Thymus (tissue), 14 donors: ENCODE measurements around the gene PDIA5. TPM values are rescaled to one million over a fixed set of nuclear protein-coding genes. Genes with fewer than 3 reads are reported as not detected.

ENCODE experiments used
- DNase-seq, 9 donors: peaks; one replicate each; pipeline ENCODE4 v3.0.0-alpha.2; 2013; ENCODE audit warnings: low spot score in 9 of 9, low read depth in 6 of 9, missing footprints in 1 of 9
- H3K27ac ChIP-seq, 2 donors: one replicate each; pipeline ENCODE4 v1.5.1; 2013; ENCODE audit warnings: control low read depth in 1 of 2, low read depth in 1 of 2, low read length in 1 of 2, mild to moderate bottlenecking in 1 of 2, moderate library complexity in 1 of 2
- H3K27me3 ChIP-seq, 2 donors: one replicate each; pipeline ENCODE4 v1.5.1; 2013; ENCODE audit warnings: low read length in 1 of 2; ENCODE audit not compliant: control insufficient read depth in 2 of 2, insufficient read depth in 1 of 2
- H3K36me3 ChIP-seq, 2 donors: one replicate each; pipeline ENCODE4 v1.5.1; 2013; ENCODE audit warnings: low read length in 1 of 2, mild to moderate bottlenecking in 1 of 2, moderate library complexity in 1 of 2; ENCODE audit not compliant: control insufficient read depth in 2 of 2, insufficient read depth in 2 of 2
- H3K4me1 ChIP-seq, 2 donors: one replicate each; pipeline ENCODE4 v1.5.1; 2013; ENCODE audit warnings: low read length in 2 of 2; ENCODE audit not compliant: control insufficient read depth in 2 of 2, insufficient read depth in 2 of 2
- H3K4me3 ChIP-seq, 2 donors: one replicate each; pipeline ENCODE4 v1.5.1; 2013; ENCODE audit warnings: low read length in 2 of 2, control low read depth in 1 of 2, mild to moderate bottlenecking in 1 of 2
- H3K9me3 ChIP-seq, 2 donors: one replicate each; pipeline ENCODE4 v1.5.1; 2013; ENCODE audit warnings: low read length in 1 of 2, mild to moderate bottlenecking in 1 of 2; ENCODE audit not compliant: control insufficient read depth in 2 of 2, insufficient read depth in 1 of 2
- WGBS: extraction: QIAGEN DNeasy Blood & Tissue Kit; methylation state at CpG from one replicate; pipeline ENCODE4 v1.1.7; 2013; 5-methylcytosine and 5-hydroxymethylcytosine counted together
- long read RNA-seq, 10 donors: transcript quantifications; one replicate each; lab custom pipeline, GENCODE V29; 2026
- polyA plus RNA-seq: library from polyadenylated mRNA; stranded (reverse); fragments of 200-250 nt; gene quantifications from one replicate; pipeline ENCODE4 v1.2.3, GENCODE V29; 2013
- total RNA-seq: library from RNA; stranded (reverse); fragments of 120-200 nt; gene quantifications from one replicate; pipeline ENCODE4 v1.2.4, GENCODE V29; 2013
- donor health status: healthy.

PDIA5 gene
- total RNA-seq (7.7 TPM), polyA plus RNA-seq (6.1 TPM)
- long read RNA-seq, donor 1: 0 reads
- long read RNA-seq, donor 2, transcript PDIA5-201 (17 exons, 1,799 nt): major isoform, 5 of 5 reads
- long read RNA-seq, donor 2, partial matches to known transcripts: 0 of 5 reads
- long read RNA-seq, donor 2, other reads (novel, unspliced or antisense): 0 of 5 reads
- long read RNA-seq, donor 3, partial matches to known transcripts: 0 of 4 reads
- long read RNA-seq, donor 3, other reads (novel, unspliced or antisense): 0 of 4 reads
- long read RNA-seq, donor 4, partial matches to known transcripts: 0 of 1 reads
- long read RNA-seq, donor 4, other reads (novel, unspliced or antisense): 0 of 1 reads
- long read RNA-seq, donor 5, partial matches to known transcripts: 0 of 2 reads
- long read RNA-seq, donor 5, other reads (novel, unspliced or antisense): 0 of 2 reads
- long read RNA-seq, donor 6, partial matches to known transcripts: 0 of 3 reads
- long read RNA-seq, donor 6, other reads (novel, unspliced or antisense): 0 of 3 reads
- long read RNA-seq, donor 7: 0 reads
- long read RNA-seq, donor 8, partial matches to known transcripts: 0 of 2 reads
- long read RNA-seq, donor 8, other reads (novel, unspliced or antisense): 0 of 2 reads
- long read RNA-seq, donor 9, partial matches to known transcripts: 0 of 2 reads
- long read RNA-seq, donor 9, other reads (novel, unspliced or antisense): 0 of 2 reads
- long read RNA-seq, donor 10, partial matches to known transcripts: 0 of 1 reads
- long read RNA-seq, donor 10, other reads (novel, unspliced or antisense): 0 of 1 reads

GRCh38 chr3:123066896-123067688 lies at the start of gene PDIA5:
TSS of gene PDIA5 (plus strand) at chr3:123067025. CDS start at chr3:123067165, 140 bp downstream.
- DNase-seq: peak; percentile 17 to 73 (median 42)
- Histone ChIP-seq H3K27me3 (no peaks in the 10 kb centered on the region), H3K36me3 (no peaks in the 10 kb centered on the region), H3K9me3 (no peaks in the 10 kb centered on the region), H3K27ac (no peak within 1 kb of the TSS), H3K4me1 (peaks cover 5 to 16% of the 10 kb centered on the region in 2 donors), H3K4me3 (peak within 1 kb of the TSS; percentile 60 to 76)
- under 1% methylated on average over 72 of the region's 72 CpGs for WGBS

GRCh38 chr3:123018683-123019082 lies 48.1 kb upstream of the PDIA5 start:
- no peaks in the 10 kb centered on the region for H3K4me1 ChIP-seq
- WGBS: 93% methylated on average over 1 of the region's 1 CpG
- no peaks in the 10 kb centered on the region for H3K36me3 ChIP-seq
- no peaks in the 10 kb centered on the region for H3K9me3 ChIP-seq
- H3K27me3 ChIP-seq: peaks cover 5 to 39% of the 10 kb centered on the region in 2 donors
- no peak for DNase-seq
- H3K4me3 ChIP-seq: no peak overlapping the region
- no peak overlapping the region for H3K27ac ChIP-seq

GRCh38 chr3:123019161-123019560 lies 47.7 kb upstream of the PDIA5 start:
- no peaks in the 10 kb centered on the region for H3K9me3 ChIP-seq
- H3K4me1 ChIP-seq: no peaks in the 10 kb centered on the region
- no peak for DNase-seq
- H3K4me3 ChIP-seq: no peak overlapping the region
- H3K27ac ChIP-seq: no peak overlapping the region
- H3K36me3 ChIP-seq: no peaks in the 10 kb centered on the region
- peaks cover 8 to 44% of the 10 kb centered on the region in 2 donors for H3K27me3 ChIP-seq
- WGBS: 94% methylated on average over 3 of the region's 3 CpGs

- 94% methylated on average over 5 of the region's 5 CpGs for WGBS
- H3K9me3 ChIP-seq: no peaks in the 10 kb centered on the region
- peaks cover 12 to 48% of the 10 kb centered on the region in 2 donors for H3K27me3 ChIP-seq
- no peak for DNase-seq
- no peaks in the 10 kb centered on the region for H3K36me3 ChIP-seq
- H3K4me1 ChIP-seq: no peaks in the 10 kb centered on the region
- H3K4me3 ChIP-seq: no peak overlapping the region
- H3K27ac ChIP-seq: no peak overlapping the region
Observed at GRCh38 chr3:123019591-123019990, 47.2 kb upstream of the PDIA5 start.

GRCh38 chr3:123020709-123021108 lies 46.1 kb upstream of the PDIA5 start:
- Histone ChIP-seq H3K27ac (no peak overlapping the region), H3K36me3 (no peaks in the 10 kb centered on the region), H3K4me3 (no peak overlapping the region), H3K9me3 (no peaks in the 10 kb centered on the region), H3K4me1 (no peaks in the 10 kb centered on the region), H3K27me3 (peaks cover 23 to 59% of the 10 kb centered on the region in 2 donors)
- no peak for DNase-seq
- WGBS: 81% methylated on average over 3 of the region's 3 CpGs

GRCh38 chr3:123021388-123021787 lies 45.4 kb upstream of the PDIA5 start:
- H3K4me1 ChIP-seq: peaks cover under 1% of the 10 kb centered on the region in 2 donors
- peaks cover 27 to 66% of the 10 kb centered on the region in 2 donors for H3K27me3 ChIP-seq
- 94% methylated on average over 7 of the region's 7 CpGs for WGBS
- no peak for DNase-seq
- H3K27ac ChIP-seq: no peak overlapping the region
- no peak overlapping the region for H3K4me3 ChIP-seq
- H3K36me3 ChIP-seq: no peaks in the 10 kb centered on the region
- H3K9me3 ChIP-seq: no peaks in the 10 kb centered on the region

GRCh38 chr3:123021996-123022510 lies 44.8 kb upstream of the PDIA5 start:
- 91% methylated on average over 7 of the region's 7 CpGs for WGBS
- Histone ChIP-seq H3K36me3 (no peaks in the 10 kb centered on the region), H3K4me1 (peaks cover 5 to 7% of the 10 kb centered on the region in 2 donors), H3K27me3 (peaks cover 34 to 73% of the 10 kb centered on the region in 2 donors), H3K27ac (no peak overlapping the region), H3K9me3 (no peaks in the 10 kb centered on the region), H3K4me3 (no peak overlapping the region)
- no peak for DNase-seq

- H3K27ac ChIP-seq: no peak overlapping the region
- no peak overlapping the region for H3K4me3 ChIP-seq
- WGBS: 92% methylated on average over 1 of the region's 1 CpG
- no peaks in the 10 kb centered on the region for H3K9me3 ChIP-seq
- peaks cover 9 to 16% of the 10 kb centered on the region in 2 donors for H3K4me1 ChIP-seq
- H3K36me3 ChIP-seq: no peaks in the 10 kb centered on the region
- no peak for DNase-seq
- H3K27me3 ChIP-seq: peaks cover 48 to 90% of the 10 kb centered on the region in 2 donors
Observed at GRCh38 chr3:123024056-123024455, 42.8 kb upstream of the PDIA5 start.
